Body of pancreas (tissue), 4 donors: Measurements from ENCODE around the gene HAUS2. TPM values are rescaled to one million over a fixed set of nuclear protein-coding genes. Genes with fewer than 3 reads are reported as not detected.

ENCODE experiments used
- ATAC-seq: fragments of 150-250 bp; one replicate; pipeline ENCODE4 v1.9.1; 2016
- DNase-seq, 4 donors: peaks; one replicate each; pipeline ENCODE4 v3.0.0-alpha.2; 2019
- H3K27ac ChIP-seq, 4 donors: fragments of 200-600 bp; sonication (generic); 1 replicate in 3 of 4; 2 replicates in 1 of 4; pipeline versions ENCODE4 v1.5.1 to v1.6.1; 2016 to 2019; ENCODE audit warnings: mild to moderate bottlenecking in 1 of 4, mixed read lengths in 1 of 4, moderate library complexity in 1 of 4
- H3K27me3 ChIP-seq, 2 donors: fragments of 200-600 bp; sonication (generic); one replicate each; pipeline ENCODE4 v1.6.0; 2016; ENCODE audit warnings: mild to moderate bottlenecking in 1 of 2
- H3K36me3 ChIP-seq, 2 donors: fragments of 200-600 bp; sonication (generic); replicated peaks in 1 of 2; 2 replicates each; pipeline ENCODE4 v1.5.1; 2016; ENCODE audit warnings: low read depth in 2 of 2; ENCODE audit not compliant: insufficient read depth in 1 of 2
- H3K4me1 ChIP-seq: fragments of 200-600 bp; sonication (generic); one replicate; pipeline ENCODE4 v1.6.0; 2016
- H3K4me3 ChIP-seq, 2 donors: fragments of 200-600 bp; sonication (generic); 1 replicate in 1 of 2; 2 replicates in 1 of 2; pipeline ENCODE4 v1.5.1; 2016 to 2019
- H3K9me3 ChIP-seq, 3 donors: fragments of 200-600 bp; sonication (generic); 1 replicate in 2 of 3; 2 replicates in 1 of 3; pipeline ENCODE4 v1.5.1; 2016
- CTCF ChIP-seq, 7 experiments: fragments of 450-650 bp in 4 of 7; fragments of 200-600 bp in 3 of 7; sonication (generic) in 3 of 7; IDR thresholded peaks; one replicate each; pipeline ENCODE4 v1.5.1; 2016 to 2019; ENCODE audit warnings: antibody characterized with exemption in 7 of 7
- POLR2A ChIP-seq, 3 donors: fragments of 450-650 bp; IDR thresholded peaks; one replicate each; pipeline ENCODE4 v1.6.1; 2016; ENCODE audit warnings: antibody characterized with exemption in 3 of 3, mild to moderate bottlenecking in 2 of 3
- WGBS, 2 donors: methylation state at CpG; one replicate each; pipeline ENCODE4 v1.1.5; 2017; 5-methylcytosine and 5-hydroxymethylcytosine counted together
- intact Hi-C: fragments of 100-400 bp; cut with DNase I; formaldehyde crosslinking; loops from one replicate; pipeline ENCODE4 v1.15.1; 2023
- total RNA-seq, 2 donors: library from RNA; depleted of rRNA; stranded (reverse); fragments of >200 nt; gene quantifications; one replicate each; pipeline ENCODE4 v1.1.0, GENCODE V29; 2016

The HAUS2 gene
- 10 to 100 TPM in 1 of 2 donors, 1 to 10 TPM in 1; 8.6 to 24.7 TPM for total RNA-seq

GRCh38 chr15:42548249-42549031 is at the start of gene HAUS2, which contains the start of gene LRRC57:
HAUS2 (plus strand) TSS chr15:42548838; CDS start chr15:42548873, 35 bp downstream.
LRRC57 (minus strand) TSS chr15:42548793; CDS start chr15:42548434, 359 bp downstream.
- H3K9me3 ChIP-seq: no peaks in the 10 kb centered on the region
- peaks cover 0 to 5% of the 10 kb centered on the region in 2 donors for H3K36me3 ChIP-seq
- TF ChIP-seq POLR2A (IDR thresholded peaks at IDR 0.05): peak; percentile 64 to 91 (median 90)
- peak in 1 of 7 experiments; percentile 11 for TF ChIP-seq CTCF (IDR thresholded peaks at IDR 0.05)
- intact Hi-C loops: no loop called here
- WGBS, 2 donors: 1% methylated on average over 13 to 70 of the region's 71 CpGs
- H3K27me3 ChIP-seq: no peaks in the 10 kb centered on the region
- H3K4me3 ChIP-seq: peak within 1 kb of the TSS; percentile 89 to 91
- ATAC-seq (peak; percentile 95), DNase-seq (peak; percentile 87 to 90 (median 88))
- peaks cover 15% of the 10 kb centered on the region for H3K4me1 ChIP-seq
- peak within 1 kb of the TSS; percentile 71 to 92 (median 81) for H3K27ac ChIP-seq

- Histone ChIP-seq H3K36me3 (no peaks in the 10 kb centered on the region), H3K27me3 (no peaks in the 10 kb centered on the region), H3K27ac (peak overlapping the region in 2 of 4 donors; percentile 10 to 27), H3K4me3 (no peak overlapping the region), H3K4me1 (peaks cover 25% of the 10 kb centered on the region), H3K9me3 (no peaks in the 10 kb centered on the region)
- 57 to 67% methylated on average over 11 to 12 of the region's 12 CpGs for WGBS, 2 donors
- ATAC-seq (no peak), DNase-seq (peak in 2 of 4 donors; percentile 13 to 17)
- TF ChIP-seq POLR2A (IDR thresholded peaks at IDR 0.05) (no peak), CTCF (IDR thresholded peaks at IDR 0.05) (no peak)
- intact Hi-C loops: no loop called here
Measured at GRCh38 chr15:42499858-42500609, 48.6 kb upstream of the HAUS2 start.

- Histone ChIP-seq H3K9me3 (no peaks in the 10 kb centered on the region), H3K27ac (no peak overlapping the region), H3K4me3 (no peak overlapping the region), H3K27me3 (no peaks in the 10 kb centered on the region), H3K4me1 (peaks cover 14% of the 10 kb centered on the region), H3K36me3 (no peaks in the 10 kb centered on the region)
- 42 to 47% methylated on average over 4 of the region's 4 CpGs for WGBS, 2 donors
- DNase-seq: no peak
- TF ChIP-seq CTCF (IDR thresholded peaks at IDR 0.05) (no peak), POLR2A (IDR thresholded peaks at IDR 0.05) (no peak)
- intact Hi-C loops: no loop called here
- no peak for ATAC-seq
Measured at GRCh38 chr15:42502477-42502876, 46.2 kb upstream of the HAUS2 start.

GRCh38 chr15:42503825-42504224 is 44.8 kb upstream of the HAUS2 start:
- Histone ChIP-seq H3K9me3 (no peaks in the 10 kb centered on the region), H3K36me3 (no peaks in the 10 kb centered on the region), H3K27ac (no peak overlapping the region), H3K27me3 (no peaks in the 10 kb centered on the region), H3K4me1 (peaks cover 14% of the 10 kb centered on the region), H3K4me3 (no peak overlapping the region)
- intact Hi-C loops: no loop called here
- DNase-seq (no peak), ATAC-seq (no peak)
- TF ChIP-seq CTCF (IDR thresholded peaks at IDR 0.05) (no peak), POLR2A (IDR thresholded peaks at IDR 0.05) (no peak)
- WGBS, 2 donors: 57 to 67% methylated on average over 1 of the region's 1 CpG
